Vagina (tissue), 2 donors: ENCODE measurements around the gene ZNF98. TPM values are rescaled to one million over a fixed set of nuclear protein-coding genes. Genes with fewer than 3 reads are reported as not detected.

Experiments used
- DNase-seq, 2 donors: peaks; one replicate each; pipeline ENCODE4 v3.0.0-alpha.2; 2017; ENCODE audit errors: extremely low spot score in 2 of 2
- H3K27ac ChIP-seq: fragments of 200-600 bp; sonication (generic); one replicate; pipeline ENCODE4 v1.5.1; 2019
- H3K27me3 ChIP-seq: fragments of 200-600 bp; sonication (generic); one replicate; pipeline ENCODE4 v1.5.1; 2019
- H3K36me3 ChIP-seq, 2 donors: fragments of 200-600 bp; sonication (generic); one replicate each; pipeline ENCODE4 v1.5.1; 2017 to 2019
- H3K4me1 ChIP-seq: fragments of 200-600 bp; sonication (generic); one replicate; pipeline ENCODE4 v1.5.1; 2019
- H3K4me3 ChIP-seq, 2 donors: fragments of 200-600 bp; sonication (generic); 1 replicate in 1 of 2; 2 replicates in 1 of 2; pipeline ENCODE4 v1.5.1; 2016 to 2019
- H3K9me3 ChIP-seq: fragments of 200-600 bp; sonication (generic); one replicate; pipeline ENCODE4 v1.5.1; 2019
- CTCF ChIP-seq, 3 experiments: fragments of 450-650 bp in 2 of 3; fragments of 200-600 bp in 1 of 3; sonication (generic) in 1 of 3; IDR thresholded peaks; one replicate each; pipeline ENCODE4 v1.5.1; 2017 to 2019; ENCODE audit warnings: antibody characterized with exemption in 3 of 3, mild to moderate bottlenecking in 2 of 3, moderate library complexity in 2 of 3
- POLR2A ChIP-seq, 2 donors: fragments of 450-650 bp; IDR thresholded peaks; one replicate each; pipeline ENCODE4 v1.6.1; 2017; ENCODE audit warnings: antibody characterized with exemption in 2 of 2, mild to moderate bottlenecking in 2 of 2, moderate library complexity in 2 of 2
- POLR2AphosphoS5 ChIP-seq, 2 donors: sonication (generic); formaldehyde crosslinking; IDR thresholded peaks; one replicate each; pipeline ENCODE4 v1.9.0; 2017; ENCODE audit warnings: antibody characterized with exemption in 2 of 2, mild to moderate bottlenecking in 2 of 2, low read depth in 1 of 2; ENCODE audit not compliant: insufficient read depth in 1 of 2
- intact Hi-C: fragments of 100-400 bp; cut with DNase I; formaldehyde crosslinking; loops from one replicate; pipeline ENCODE4 v1.15.1; 2023
- total RNA-seq: library from RNA; depleted of rRNA; stranded (reverse); fragments of >200 nt; gene quantifications from one replicate; pipeline ENCODE4 v1.2.3, GENCODE V29; 2016

ZNF98 gene
- total RNA-seq: 2.9 TPM

GRCh38 chr19:22422211-22422610 is at the start of gene ZNF98:
Gene ZNF98, minus strand, starts transcription at chr19:22422346. Its CDS starts 122 bp downstream, at chr19:22422224.
- no peaks in the 10 kb centered on the region for H3K27me3 ChIP-seq
- TF ChIP-seq CTCF (IDR thresholded peaks at IDR 0.05) (no peak), POLR2A (IDR thresholded peaks at IDR 0.05) (no peak), POLR2AphosphoS5 (IDR thresholded peaks at IDR 0.05; ENCODE audit: insufficient read depth in 1 of 2, low read depth in 1 of 2) (no peak)
- intact Hi-C loops: no loop called here
- H3K27ac ChIP-seq: no peak within 1 kb of the TSS
- DNase-seq: no peak
- H3K4me1 ChIP-seq: no peaks in the 10 kb centered on the region
- no peaks in the 10 kb centered on the region for H3K36me3 ChIP-seq
- H3K9me3 ChIP-seq: no peaks in the 10 kb centered on the region
- H3K4me3 ChIP-seq: peak within 1 kb of the TSS; percentile 16 to 19

DNA sequence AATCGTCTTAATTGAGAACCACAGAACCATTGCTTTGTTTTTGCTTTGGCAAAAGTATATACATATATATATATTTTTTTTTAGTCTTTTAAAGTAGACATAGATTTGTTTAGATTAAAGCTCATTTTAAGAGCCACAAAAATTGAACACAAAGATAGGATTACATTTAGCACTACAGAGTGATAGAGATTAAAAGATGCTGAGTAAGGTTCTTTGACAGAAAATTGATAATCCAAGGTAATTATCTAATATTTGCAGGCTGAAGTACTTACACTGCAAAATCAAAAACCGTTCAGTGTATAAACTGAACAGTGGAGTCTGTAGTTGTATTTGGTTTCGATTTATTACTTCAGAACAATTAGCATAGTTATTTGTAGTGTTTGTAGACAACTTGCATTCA is 24.5 kb upstream of the ZNF98 start:
- no peak overlapping the region for H3K27ac ChIP-seq
- peaks cover 5% of the 10 kb centered on the region for H3K9me3 ChIP-seq
- no peaks in the 10 kb centered on the region for H3K4me1 ChIP-seq
- no peaks in the 10 kb centered on the region for H3K36me3 ChIP-seq
- no peak overlapping the region for H3K4me3 ChIP-seq
- intact Hi-C loops: no loop called here
- DNase-seq: no peak
- no peaks in the 10 kb centered on the region for H3K27me3 ChIP-seq
- TF ChIP-seq POLR2A (IDR thresholded peaks at IDR 0.05) (no peak), CTCF (IDR thresholded peaks at IDR 0.05) (no peak), POLR2AphosphoS5 (IDR thresholded peaks at IDR 0.05; ENCODE audit: insufficient read depth in 1 of 2, low read depth in 1 of 2) (no peak)

GRCh38 chr19:22438011-22438410 is 15.9 kb upstream of the ZNF98 start:
- no peaks in the 10 kb centered on the region for H3K4me1 ChIP-seq
- H3K9me3 ChIP-seq: peaks cover 10% of the 10 kb centered on the region
- DNase-seq: no peak
- no peaks in the 10 kb centered on the region for H3K36me3 ChIP-seq
- no peak overlapping the region for H3K27ac ChIP-seq
- H3K27me3 ChIP-seq: no peaks in the 10 kb centered on the region
- intact Hi-C loops: no loop called here
- no peak overlapping the region for H3K4me3 ChIP-seq
- TF ChIP-seq POLR2A (IDR thresholded peaks at IDR 0.05) (no peak), POLR2AphosphoS5 (IDR thresholded peaks at IDR 0.05; ENCODE audit: insufficient read depth in 1 of 2, low read depth in 1 of 2) (no peak), CTCF (IDR thresholded peaks at IDR 0.05) (no peak)

GRCh38 chr19:22427960-22428913 is 6.1 kb upstream of the ZNF98 start:
- Histone ChIP-seq H3K9me3 (no peaks in the 10 kb centered on the region), H3K27me3 (no peaks in the 10 kb centered on the region), H3K4me3 (peak overlapping the region in 1 of 2 donors; percentile 16), H3K36me3 (no peaks in the 10 kb centered on the region), H3K27ac (no peak overlapping the region), H3K4me1 (no peaks in the 10 kb centered on the region)
- intact Hi-C loops: no loop called here
- no peak for TF ChIP-seq CTCF (IDR thresholded peaks at IDR 0.05)
- TF ChIP-seq POLR2A (IDR thresholded peaks at IDR 0.05): no peak
- TF ChIP-seq POLR2AphosphoS5 (IDR thresholded peaks at IDR 0.05; ENCODE audit: insufficient read depth in 1 of 2, low read depth in 1 of 2): no peak
- DNase-seq: no peak

GRCh38 chr19:22427547-22427946 is 5.4 kb upstream of the ZNF98 start:
- Histone ChIP-seq H3K27ac (no peak overlapping the region), H3K4me1 (no peaks in the 10 kb centered on the region), H3K27me3 (no peaks in the 10 kb centered on the region), H3K9me3 (no peaks in the 10 kb centered on the region), H3K36me3 (no peaks in the 10 kb centered on the region), H3K4me3 (no peak overlapping the region)
- DNase-seq: no peak
- intact Hi-C loops: no loop called here
- TF ChIP-seq POLR2A (IDR thresholded peaks at IDR 0.05): no peak
- no peak for TF ChIP-seq CTCF (IDR thresholded peaks at IDR 0.05)
- TF ChIP-seq POLR2AphosphoS5 (IDR thresholded peaks at IDR 0.05; ENCODE audit: insufficient read depth in 1 of 2, low read depth in 1 of 2): no peak
